Endodermal cell (in vitro differentiated cells): ENCODE measurements around the gene CBR3. TPM values are rescaled to one million over a fixed set of nuclear protein-coding genes. Genes with fewer than 3 reads are reported as not detected.

Experiments
- DNase-seq: peaks from one replicate; pipeline ENCODE4 v3.0.0-alpha.2; 2017
- H3K27ac ChIP-seq: 2 replicates; pipeline ENCODE4 v1.5.1; 2013; ENCODE audit warnings: mild to moderate bottlenecking, low read depth, low read length, moderate library complexity
- H3K27me3 ChIP-seq: 2 replicates; pipeline ENCODE4 v1.6.1; 2013; ENCODE audit warnings: mild to moderate bottlenecking, low read length, moderate library complexity; ENCODE audit not compliant: insufficient read depth, control insufficient read depth, poor library complexity, severe bottlenecking
- H3K36me3 ChIP-seq: 2 replicates; pipeline ENCODE4 v1.7.0; 2013; ENCODE audit warnings: mild to moderate bottlenecking, low read length, moderate library complexity; ENCODE audit not compliant: control insufficient read depth, insufficient read depth
- H3K4me1 ChIP-seq: one replicate; pipeline ENCODE4 v1.7.0; 2013; ENCODE audit warnings: low read length; ENCODE audit not compliant: control insufficient read depth, insufficient read depth
- H3K4me3 ChIP-seq: 2 replicates; pipeline ENCODE4 v1.5.1; 2013; ENCODE audit warnings: mild to moderate bottlenecking, low read length, moderate library complexity
- H3K9ac ChIP-seq: 2 replicates; pipeline ENCODE4 v1.6.1; 2013; ENCODE audit warnings: mild to moderate bottlenecking, low read length, moderate library complexity; ENCODE audit not compliant: poor library complexity, severe bottlenecking; ENCODE audit errors: extremely low read depth
- H3K9me3 ChIP-seq: 2 replicates; pipeline ENCODE4 v1.6.1; 2013; ENCODE audit warnings: mild to moderate bottlenecking, low read length, moderate library complexity; ENCODE audit not compliant: control insufficient read depth
- H3K27ac Mint-ChIP-seq: 2 replicates; pipeline ENCODE4 v1.8.0; 2020; ENCODE audit warnings: mixed read lengths
- H3K27me3 Mint-ChIP-seq: 2 replicates; pipeline ENCODE4 v1.8.0; 2021; ENCODE audit warnings: mild to moderate bottlenecking, mixed read lengths; ENCODE audit not compliant: insufficient read depth
- H3K36me3 Mint-ChIP-seq: 2 replicates; pipeline ENCODE4 v1.8.0; 2020; ENCODE audit warnings: low read depth, mixed read lengths
- H3K4me1 Mint-ChIP-seq: 2 replicates; pipeline ENCODE4 v1.8.0; 2020; ENCODE audit warnings: mixed read lengths
- H3K4me3 Mint-ChIP-seq: 2 replicates; pipeline ENCODE4 v1.8.0; 2020; ENCODE audit warnings: mild to moderate bottlenecking, moderate library complexity, mixed read lengths
- H3K9me3 Mint-ChIP-seq: 2 replicates; pipeline ENCODE4 v1.8.0; 2020; ENCODE audit warnings: mild to moderate bottlenecking, mixed read lengths
- WGBS, 2 experiments: methylation state at CpG; one replicate each; pipeline versions ENCODE4 v1.1.5 to v1.1.7; 2013; ENCODE audit warnings: missing lambda C conversion rate in 2 of 2, mixed read lengths in 1 of 2; ENCODE audit not compliant: insufficient coverage in 1 of 2, insufficient read length in 1 of 2; 5-methylcytosine and 5-hydroxymethylcytosine counted together
- total RNA-seq, 2 donors: library from RNA; stranded (reverse); fragmentation: NEBNext Ultra II Directional in 1 of 2; extraction: Animal tissue kit (Norgen Biotek cat#: 25700) in 1 of 2; gene quantifications; 2 replicates in 1 of 2; 3 replicates in 1 of 2; pipeline ENCODE4 v1.2.1, GENCODE V29; 2021
- TF ChIP-seq, protein P1 (sequence below): fragments of 200-600 bp; sonication (generic); conservative IDR thresholded peaks from 2 replicates; pipeline ENCODE4 v1.5.0; 2021; ENCODE audit warnings: antibody characterized with exemption, mild to moderate bottlenecking

CBR3 gene
- total RNA-seq, 2 donors from 2014 or later: not detected

DNA sequence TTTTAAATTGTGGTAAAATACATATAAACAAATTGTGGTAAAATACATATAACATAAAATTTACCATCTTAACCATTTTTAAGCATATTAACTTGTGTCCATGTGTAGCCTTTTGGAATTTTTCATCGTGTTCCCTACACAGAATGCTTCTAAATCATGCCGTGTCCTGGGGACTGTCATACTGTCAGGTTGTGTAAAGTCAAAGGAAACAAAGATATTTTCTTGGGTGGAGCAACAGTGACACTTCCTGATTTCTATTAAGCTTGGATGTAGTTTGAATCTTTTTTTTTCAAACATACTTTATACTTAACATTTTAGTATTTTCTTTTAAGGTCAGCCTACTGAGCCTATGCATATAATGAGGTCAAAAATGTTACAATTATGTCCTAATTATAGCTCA, 54.1 kb downstream of the CBR3 start:
- Mint-ChIP-seq H3K4me3 (no peak overlapping the region), H3K27ac (no peak overlapping the region)

GRCh38 chr21:36190736-36191135, 55.9 kb downstream of the CBR3 start:
- H3K27ac Mint-ChIP-seq: no peak overlapping the region
- peaks cover 4% of the 10 kb centered on the region for H3K4me1 ChIP-seq
- 96% methylated on average over 4 of the region's 4 CpGs; no CpG with 5 or more reads in 1 of the 2 experiments for WGBS, 2 experiments

More for the DNA sequence above, 54.1 kb downstream of the CBR3 start:
- Mint-ChIP-seq H3K4me1 (peaks cover 17% of the 10 kb centered on the region), H3K9me3 (no peaks in the 10 kb centered on the region), H3K27me3 (no peaks in the 10 kb centered on the region), H3K36me3 (no peaks in the 10 kb centered on the region)
- H3K9ac ChIP-seq: no peak overlapping the region
- TF ChIP-seq, protein P1, sequence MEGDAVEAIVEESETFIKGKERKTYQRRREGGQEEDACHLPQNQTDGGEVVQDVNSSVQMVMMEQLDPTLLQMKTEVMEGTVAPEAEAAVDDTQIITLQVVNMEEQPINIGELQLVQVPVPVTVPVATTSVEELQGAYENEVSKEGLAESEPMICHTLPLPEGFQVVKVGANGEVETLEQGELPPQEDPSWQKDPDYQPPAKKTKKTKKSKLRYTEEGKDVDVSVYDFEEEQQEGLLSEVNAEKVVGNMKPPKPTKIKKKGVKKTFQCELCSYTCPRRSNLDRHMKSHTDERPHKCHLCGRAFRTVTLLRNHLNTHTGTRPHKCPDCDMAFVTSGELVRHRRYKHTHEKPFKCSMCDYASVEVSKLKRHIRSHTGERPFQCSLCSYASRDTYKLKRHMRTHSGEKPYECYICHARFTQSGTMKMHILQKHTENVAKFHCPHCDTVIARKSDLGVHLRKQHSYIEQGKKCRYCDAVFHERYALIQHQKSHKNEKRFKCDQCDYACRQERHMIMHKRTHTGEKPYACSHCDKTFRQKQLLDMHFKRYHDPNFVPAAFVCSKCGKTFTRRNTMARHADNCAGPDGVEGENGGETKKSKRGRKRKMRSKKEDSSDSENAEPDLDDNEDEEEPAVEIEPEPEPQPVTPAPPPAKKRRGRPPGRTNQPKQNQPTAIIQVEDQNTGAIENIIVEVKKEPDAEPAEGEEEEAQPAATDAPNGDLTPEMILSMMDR: no peak
- H3K27me3 ChIP-seq: no peaks in the 10 kb centered on the region
- peaks cover 4% of the 10 kb centered on the region for H3K4me1 ChIP-seq
- no peak for DNase-seq
- no peaks in the 10 kb centered on the region for H3K9me3 ChIP-seq
- no peak overlapping the region for H3K4me3 ChIP-seq
- 93 to 95% methylated on average over 2 of the region's 2 CpGs for WGBS, 2 experiments
- no peaks in the 10 kb centered on the region for H3K36me3 ChIP-seq
- H3K27ac ChIP-seq: no peak overlapping the region

DNA sequence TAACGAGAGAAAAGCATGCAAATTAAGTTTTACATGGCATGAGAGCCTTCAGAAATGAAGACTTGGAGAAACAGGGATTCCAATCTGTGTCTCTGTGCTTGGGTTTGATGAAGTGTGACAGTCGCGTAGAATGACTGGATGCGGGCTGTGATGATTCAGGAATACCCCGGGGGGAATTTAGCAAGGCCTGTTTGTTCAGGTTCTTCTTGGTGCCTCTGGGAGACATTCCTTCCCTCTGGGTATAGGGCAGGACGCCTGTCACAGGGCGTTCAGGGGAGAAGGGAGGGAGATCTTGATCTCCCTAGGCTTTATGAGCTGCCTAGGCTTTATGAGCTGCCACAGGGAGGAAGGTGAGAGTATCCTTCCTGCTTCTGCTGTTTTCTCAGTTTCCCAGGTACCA, 58.3 kb downstream of the CBR3 start:
- H3K27me3 ChIP-seq: no peaks in the 10 kb centered on the region
- TF ChIP-seq, protein P1: no peak
- no peak overlapping the region for H3K4me3 Mint-ChIP-seq
- H3K36me3 Mint-ChIP-seq: no peaks in the 10 kb centered on the region
- no peaks in the 10 kb centered on the region for H3K36me3 ChIP-seq
- DNase-seq: no peak
- no peak overlapping the region for H3K27ac ChIP-seq
- H3K9me3 Mint-ChIP-seq: no peaks in the 10 kb centered on the region
- WGBS, 2 experiments: 84 to 92% methylated on average over 4 to 7 of the region's 7 CpGs
- no peaks in the 10 kb centered on the region for H3K27me3 Mint-ChIP-seq
- H3K9ac ChIP-seq: no peak overlapping the region
- H3K27ac Mint-ChIP-seq: no peak overlapping the region
- peaks cover 6% of the 10 kb centered on the region for H3K4me1 Mint-ChIP-seq
- no peaks in the 10 kb centered on the region for H3K9me3 ChIP-seq
- H3K4me3 ChIP-seq: no peak overlapping the region
- peaks cover under 1% of the 10 kb centered on the region for H3K4me1 ChIP-seq

More at GRCh38 chr21:36190736-36191135, 55.9 kb downstream of the CBR3 start:
- DNase-seq: no peak
- Mint-ChIP-seq H3K9me3 (no peaks in the 10 kb centered on the region), H3K4me1 (peaks cover 17% of the 10 kb centered on the region), H3K4me3 (no peak overlapping the region), H3K27me3 (no peaks in the 10 kb centered on the region), H3K36me3 (no peaks in the 10 kb centered on the region)
- TF ChIP-seq, protein P1: no peak
- H3K9ac ChIP-seq: no peak overlapping the region
- no peak overlapping the region for H3K27ac ChIP-seq
- H3K36me3 ChIP-seq: no peaks in the 10 kb centered on the region
- no peaks in the 10 kb centered on the region for H3K27me3 ChIP-seq
- no peaks in the 10 kb centered on the region for H3K9me3 ChIP-seq
- no peak overlapping the region for H3K4me3 ChIP-seq
